Left lung (tissue), 10 donors: Measurements from ENCODE around the gene TEX48. TPM values are rescaled to one million over a fixed set of nuclear protein-coding genes. Genes with fewer than 3 reads are reported as not detected.

ENCODE experiments used
- ATAC-seq: fragments of 200-7000 bp; cut with Tn5 transposase; one replicate; pipeline ENCODE4 v1.9.1; 2020; ENCODE audit warnings: moderate library complexity
- DNase-seq, 4 donors: peaks; one replicate each; pipeline ENCODE4 v3.0.0-alpha.2; 2013 to 2020
- H3K27ac ChIP-seq, 2 donors: fragments of 200-600 bp; sonication (generic) in 1 of 2; one replicate each; pipeline versions ENCODE4 v1.5.0 to v1.8.0; 2020 to 2021
- H3K27me3 ChIP-seq, 2 donors: fragments of 200-600 bp; sonication (generic) in 1 of 2; one replicate each; pipeline versions ENCODE4 v1.5.0 to v1.8.0; 2020 to 2021
- H3K36me3 ChIP-seq, 2 donors: fragments of 200-600 bp; sonication (generic) in 1 of 2; one replicate each; pipeline versions ENCODE4 v1.5.0 to v1.8.0; 2020 to 2021
- H3K4me1 ChIP-seq, 2 donors: fragments of 200-600 bp; one replicate each; pipeline ENCODE4 v1.8.0; 2021
- H3K4me3 ChIP-seq, 2 donors: fragments of 200-600 bp; sonication (generic) in 1 of 2; one replicate each; pipeline versions ENCODE4 v1.5.0 to v1.8.0; 2020 to 2021; ENCODE audit warnings: mild to moderate bottlenecking in 1 of 2
- H3K9me3 ChIP-seq, 2 donors: fragments of 200-600 bp; sonication (generic) in 1 of 2; one replicate each; pipeline versions ENCODE4 v1.5.0 to v1.8.0; 2020 to 2021
- CTCF ChIP-seq, 2 donors: fragments of 200-600 bp; sonication (generic) in 1 of 2; IDR thresholded peaks; one replicate each; pipeline versions ENCODE4 v1.5.0 to v1.8.0; 2021; ENCODE audit warnings: antibody characterized with exemption in 2 of 2
- intact Hi-C, 2 donors: fragments of 100-400 bp; cut with DNase I; formaldehyde crosslinking; loops; one replicate each; pipeline versions ENCODE4 v1.11.2 to v1.14.2; 2022
- polyA plus RNA-seq, 6 donors: library from polyadenylated mRNA; unstranded; fragments of 120-200 nt; gene quantifications; one replicate each; pipeline ENCODE4 v1.2.1, GENCODE V29; 2013; ENCODE audit not compliant: insufficient read length in 6 of 6
- total RNA-seq, 2 donors: library from RNA; stranded (reverse); fragmentation: NEBNext Ultra II Directional; extraction: Animal tissue kit (Norgen Biotek cat#: 25700); gene quantifications; one replicate each; pipeline ENCODE4 v1.2.1, GENCODE V29; 2021
- donor health status: DM: no; HTN: yes; CAD: no.
- donor health status: DM: no; HTN: no; CAD: no.

Gene TEX48
- total and polyA plus RNA-seq, 8 donors = 0.35 to 0.41 TPM; not detected in 6

- no peak for TF ChIP-seq CTCF (IDR thresholded peaks at IDR 0.05)
- intact Hi-C loops = no loop called here
- Histone ChIP-seq H3K36me3 (no peaks in the 10 kb centered on the region), H3K27ac (no peak overlapping the region), H3K27me3 (peaks cover 0 to 11% of the 10 kb centered on the region in 2 donors), H3K4me3 (no peak overlapping the region), H3K4me1 (no peaks in the 10 kb centered on the region), H3K9me3 (no peaks in the 10 kb centered on the region)
- no peak for ATAC-seq
- no peak for DNase-seq
Observed at GRCh38 chr9:114719290-114719689, 37.3 kb upstream of the TEX48 start.

GRCh38 chr9:114718801-114719221, 36.8 kb upstream of the TEX48 start:
- Histone ChIP-seq H3K36me3 (no peaks in the 10 kb centered on the region), H3K9me3 (no peaks in the 10 kb centered on the region), H3K27me3 (peaks cover 0 to 11% of the 10 kb centered on the region in 2 donors), H3K27ac (no peak overlapping the region), H3K4me1 (no peaks in the 10 kb centered on the region), H3K4me3 (no peak overlapping the region)
- intact Hi-C loops = no loop called here
- ATAC-seq (peak; percentile 47), DNase-seq (no peak)
- TF ChIP-seq CTCF (IDR thresholded peaks at IDR 0.05) = no peak

- H3K36me3 ChIP-seq = no peaks in the 10 kb centered on the region
- intact Hi-C loops = no loop called here
- H3K27me3 ChIP-seq = peaks cover 0 to 11% of the 10 kb centered on the region in 2 donors
- no peak for ATAC-seq
- H3K9me3 ChIP-seq = no peaks in the 10 kb centered on the region
- no peaks in the 10 kb centered on the region for H3K4me1 ChIP-seq
- no peak overlapping the region for H3K4me3 ChIP-seq
- DNase-seq = no peak
- H3K27ac ChIP-seq = no peak overlapping the region
- no peak for TF ChIP-seq CTCF (IDR thresholded peaks at IDR 0.05)
Observed at GRCh38 chr9:114717908-114718486, 36.0 kb upstream of the TEX48 start.

- ATAC-seq = no peak
- H3K4me1 ChIP-seq = no peaks in the 10 kb centered on the region
- DNase-seq = no peak
- TF ChIP-seq CTCF (IDR thresholded peaks at IDR 0.05) = no peak
- no peak overlapping the region for H3K27ac ChIP-seq
- no peaks in the 10 kb centered on the region for H3K27me3 ChIP-seq
- no peaks in the 10 kb centered on the region for H3K36me3 ChIP-seq
- H3K9me3 ChIP-seq = no peaks in the 10 kb centered on the region
- intact Hi-C loops = no loop called here
- H3K4me3 ChIP-seq = no peak overlapping the region
Observed at GRCh38 chr9:114709636-114710035, 27.6 kb upstream of the TEX48 start.

- Histone ChIP-seq H3K4me3 (no peak overlapping the region), H3K9me3 (no peaks in the 10 kb centered on the region), H3K4me1 (no peaks in the 10 kb centered on the region), H3K36me3 (no peaks in the 10 kb centered on the region), H3K27me3 (no peaks in the 10 kb centered on the region), H3K27ac (no peak overlapping the region)
- TF ChIP-seq CTCF (IDR thresholded peaks at IDR 0.05) = no peak
- DNase-seq (no peak), ATAC-seq (no peak)
- intact Hi-C loops = no loop called here
Observed at GRCh38 chr9:114706711-114707110, 24.7 kb upstream of the TEX48 start.
